Progenitor cell of endocrine pancreas (in vitro differentiated cells): Measurements from ENCODE around the gene TAF1B. TPM values are rescaled to one million over a fixed set of nuclear protein-coding genes. Genes with fewer than 3 reads are reported as not detected.

Source experiments
- DNase-seq: peaks from one replicate; pipeline ENCODE4 v3.0.0; 2021; ENCODE audit warnings: low spot score; ENCODE audit not compliant: unreplicated experiment
- H3K27ac Mint-ChIP-seq: 2 replicates; pipeline ENCODE4 v1.8.0; 2021; ENCODE audit warnings: mild to moderate bottlenecking, moderate library complexity, mixed read lengths
- H3K27me3 Mint-ChIP-seq: 2 replicates; pipeline ENCODE4 v1.8.0; 2021; ENCODE audit warnings: mixed read lengths
- H3K36me3 Mint-ChIP-seq: 2 replicates; pipeline ENCODE4 v1.8.0; 2022; ENCODE audit warnings: mixed read lengths; ENCODE audit not compliant: insufficient read depth
- H3K4me1 Mint-ChIP-seq: 2 replicates; pipeline ENCODE4 v1.8.0; 2021; ENCODE audit warnings: low read depth, mixed read lengths
- H3K4me3 Mint-ChIP-seq: 2 replicates; pipeline ENCODE4 v1.8.0; 2021; ENCODE audit warnings: low read depth, mild to moderate bottlenecking, moderate library complexity, mixed read lengths
- H3K9me3 Mint-ChIP-seq: 2 replicates; pipeline ENCODE4 v1.8.0; 2021; ENCODE audit warnings: low read depth, mixed read lengths
- CTCF ChIP-seq: fragments of 200-600 bp; sonication (generic); IDR thresholded peaks from one replicate; pipeline ENCODE4 v1.5.0; 2021; ENCODE audit warnings: antibody characterized with exemption, mild to moderate bottlenecking; ENCODE audit not compliant: unreplicated experiment
- total RNA-seq: library from RNA; stranded (reverse); gene quantifications from 2 replicates; pipeline ENCODE4 v1.2.1, GENCODE V29; 2021

TAF1B gene
- total RNA-seq, 1 donor from 2014 or later = 30.5 TPM

- no peak for TF ChIP-seq CTCF
- no peak overlapping the region for H3K4me3 Mint-ChIP-seq
- H3K27me3 Mint-ChIP-seq = peaks cover 22% of the 10 kb centered on the region
- H3K9me3 Mint-ChIP-seq = no peaks in the 10 kb centered on the region
- no peaks in the 10 kb centered on the region for H3K4me1 Mint-ChIP-seq
- DNase-seq = no peak
- no peak overlapping the region for H3K27ac Mint-ChIP-seq
- no peaks in the 10 kb centered on the region for H3K36me3 Mint-ChIP-seq
Observed at GRCh38 chr2:9809448-9810088, 33.7 kb upstream of the TAF1B start.

- peaks cover 22% of the 10 kb centered on the region for H3K27me3 Mint-ChIP-seq
- H3K4me3 Mint-ChIP-seq = no peak overlapping the region
Observed at GRCh38 chr2:9811216-9811615, 32.1 kb upstream of the TAF1B start.

GRCh38 chr2:9811679-9812511 is 31.4 kb upstream of the TAF1B start:
- H3K27ac Mint-ChIP-seq = no peak overlapping the region
- DNase-seq = no peak
- peaks cover 19% of the 10 kb centered on the region for H3K27me3 Mint-ChIP-seq
- H3K4me3 Mint-ChIP-seq = no peak overlapping the region
- H3K36me3 Mint-ChIP-seq = no peaks in the 10 kb centered on the region
- TF ChIP-seq CTCF = no peak
- H3K9me3 Mint-ChIP-seq = no peaks in the 10 kb centered on the region
- H3K4me1 Mint-ChIP-seq = no peaks in the 10 kb centered on the region

More at GRCh38 chr2:9811216-9811615, 32.1 kb upstream of the TAF1B start:
- Mint-ChIP-seq H3K9me3 (no peaks in the 10 kb centered on the region), H3K27ac (no peak overlapping the region), H3K36me3 (no peaks in the 10 kb centered on the region), H3K4me1 (no peaks in the 10 kb centered on the region)
- DNase-seq = no peak
- TF ChIP-seq CTCF = no peak

GRCh38 chr2:9812945-9813311 is 30.3 kb upstream of the TAF1B start:
- peaks cover 15% of the 10 kb centered on the region for H3K27me3 Mint-ChIP-seq
- no peak for TF ChIP-seq CTCF
- no peaks in the 10 kb centered on the region for H3K36me3 Mint-ChIP-seq
- H3K27ac Mint-ChIP-seq = no peak overlapping the region
- no peaks in the 10 kb centered on the region for H3K4me1 Mint-ChIP-seq
- DNase-seq = no peak
- no peak overlapping the region for H3K4me3 Mint-ChIP-seq
- no peaks in the 10 kb centered on the region for H3K9me3 Mint-ChIP-seq

- Mint-ChIP-seq H3K27me3 (peaks cover 15% of the 10 kb centered on the region), H3K27ac (no peak overlapping the region), H3K4me1 (no peaks in the 10 kb centered on the region), H3K9me3 (no peaks in the 10 kb centered on the region), H3K4me3 (no peak overlapping the region), H3K36me3 (no peaks in the 10 kb centered on the region)
- DNase-seq = peak; percentile 70
- TF ChIP-seq CTCF = peak; percentile 93
Observed at GRCh38 chr2:9813312-9814128, 29.8 kb upstream of the TAF1B start.
